Coronary artery (tissue), 2 donors: ENCODE measurements around the gene TMEFF2.
A peak's percentile ranks its signal among the peaks of the same experiment; 100 is the strongest.

Experiments used
- DNase-seq: peaks from one replicate; pipeline ENCODE4 v3.0.0-alpha.2; 2017; ENCODE audit warnings: low spot score
- H3K27ac ChIP-seq, 2 donors: fragments of 200-600 bp; sonication (generic); one replicate each; pipeline ENCODE4 v1.5.1; 2016 to 2019
- H3K4me3 ChIP-seq: fragments of 200-600 bp; sonication (generic); 2 replicates; pipeline ENCODE4 v1.5.1; 2016; ENCODE audit warnings: mild to moderate bottlenecking, moderate library complexity
- TF ChIP-seq, protein P1 (sequence below): fragments of 200-600 bp; sonication (generic); IDR thresholded peaks from one replicate; pipeline ENCODE4 v1.5.1; 2019; ENCODE audit warnings: antibody characterized with exemption

The TMEFF2 gene, protein sequence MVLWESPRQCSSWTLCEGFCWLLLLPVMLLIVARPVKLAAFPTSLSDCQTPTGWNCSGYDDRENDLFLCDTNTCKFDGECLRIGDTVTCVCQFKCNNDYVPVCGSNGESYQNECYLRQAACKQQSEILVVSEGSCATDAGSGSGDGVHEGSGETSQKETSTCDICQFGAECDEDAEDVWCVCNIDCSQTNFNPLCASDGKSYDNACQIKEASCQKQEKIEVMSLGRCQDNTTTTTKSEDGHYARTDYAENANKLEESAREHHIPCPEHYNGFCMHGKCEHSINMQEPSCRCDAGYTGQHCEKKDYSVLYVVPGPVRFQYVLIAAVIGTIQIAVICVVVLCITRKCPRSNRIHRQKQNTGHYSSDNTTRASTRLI

DNA sequence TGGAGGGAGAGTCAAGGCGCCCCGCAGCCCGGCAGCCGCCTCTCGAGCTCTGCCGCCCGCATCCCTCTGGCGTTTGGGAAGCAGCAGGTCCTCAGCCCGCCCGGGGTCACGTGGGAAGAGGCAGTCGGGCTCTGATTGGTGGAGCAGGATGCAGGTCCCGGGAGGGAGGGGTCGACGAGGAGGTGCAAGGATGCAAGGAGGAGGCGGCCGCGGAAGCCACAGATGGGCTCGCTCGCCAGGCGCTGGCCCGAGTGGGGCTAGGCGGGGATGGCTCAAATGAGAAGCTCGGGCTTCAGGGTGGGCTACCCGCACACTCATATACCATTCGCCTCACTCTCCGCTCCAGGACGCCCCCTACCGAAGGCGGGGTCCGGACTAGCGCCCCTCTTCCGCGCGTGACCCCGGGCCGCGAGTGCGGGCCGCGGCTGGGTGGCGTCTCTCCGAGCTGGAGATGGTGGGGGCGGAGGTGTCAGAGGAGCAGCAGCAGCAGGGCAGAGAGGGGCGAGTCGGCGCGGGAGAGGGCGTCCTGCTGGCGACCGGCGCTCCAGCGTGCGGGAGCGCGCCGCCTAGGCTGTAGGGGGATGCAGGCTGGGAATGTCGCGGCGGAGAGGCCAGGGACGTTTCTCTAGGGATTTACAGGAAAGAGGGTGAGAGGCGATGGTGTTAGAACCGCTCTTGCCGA lies at the start of gene TMEFF2:
Gene TMEFF2 (minus strand): TSS at position 68 of the 682 bp plus-strand sequence. CDS start 409 bp downstream, outside the sequence.
- TF ChIP-seq, protein P1, sequence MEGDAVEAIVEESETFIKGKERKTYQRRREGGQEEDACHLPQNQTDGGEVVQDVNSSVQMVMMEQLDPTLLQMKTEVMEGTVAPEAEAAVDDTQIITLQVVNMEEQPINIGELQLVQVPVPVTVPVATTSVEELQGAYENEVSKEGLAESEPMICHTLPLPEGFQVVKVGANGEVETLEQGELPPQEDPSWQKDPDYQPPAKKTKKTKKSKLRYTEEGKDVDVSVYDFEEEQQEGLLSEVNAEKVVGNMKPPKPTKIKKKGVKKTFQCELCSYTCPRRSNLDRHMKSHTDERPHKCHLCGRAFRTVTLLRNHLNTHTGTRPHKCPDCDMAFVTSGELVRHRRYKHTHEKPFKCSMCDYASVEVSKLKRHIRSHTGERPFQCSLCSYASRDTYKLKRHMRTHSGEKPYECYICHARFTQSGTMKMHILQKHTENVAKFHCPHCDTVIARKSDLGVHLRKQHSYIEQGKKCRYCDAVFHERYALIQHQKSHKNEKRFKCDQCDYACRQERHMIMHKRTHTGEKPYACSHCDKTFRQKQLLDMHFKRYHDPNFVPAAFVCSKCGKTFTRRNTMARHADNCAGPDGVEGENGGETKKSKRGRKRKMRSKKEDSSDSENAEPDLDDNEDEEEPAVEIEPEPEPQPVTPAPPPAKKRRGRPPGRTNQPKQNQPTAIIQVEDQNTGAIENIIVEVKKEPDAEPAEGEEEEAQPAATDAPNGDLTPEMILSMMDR: no peak
- Histone ChIP-seq H3K27ac (no peak within 1 kb of the TSS), H3K4me3 (peak within 1 kb of the TSS; percentile 70)
- no peak for DNase-seq

DNA sequence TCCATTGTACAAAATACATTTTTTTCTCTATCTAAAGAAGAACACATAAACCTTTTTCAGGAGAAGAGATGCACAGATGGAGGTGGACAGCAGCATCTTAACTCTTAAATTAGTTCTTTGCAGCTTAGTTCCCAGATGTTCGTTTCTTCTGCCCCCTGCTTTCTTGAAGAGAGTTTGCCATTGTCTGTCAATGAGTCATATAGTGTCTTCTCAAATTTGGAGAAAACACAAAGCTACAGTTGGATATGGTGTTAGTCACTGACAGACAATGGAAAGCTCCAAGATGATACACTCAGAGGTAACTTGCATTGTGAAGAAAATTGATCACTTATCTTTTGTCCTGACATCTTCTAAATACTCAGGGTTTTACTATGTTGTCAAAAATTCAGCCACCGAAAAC lies 48.8 kb upstream of the TMEFF2 start:
- no peak for DNase-seq
- TF ChIP-seq, protein P1: no peak
- H3K27ac ChIP-seq: no peak overlapping the region
- no peak overlapping the region for H3K4me3 ChIP-seq

DNA sequence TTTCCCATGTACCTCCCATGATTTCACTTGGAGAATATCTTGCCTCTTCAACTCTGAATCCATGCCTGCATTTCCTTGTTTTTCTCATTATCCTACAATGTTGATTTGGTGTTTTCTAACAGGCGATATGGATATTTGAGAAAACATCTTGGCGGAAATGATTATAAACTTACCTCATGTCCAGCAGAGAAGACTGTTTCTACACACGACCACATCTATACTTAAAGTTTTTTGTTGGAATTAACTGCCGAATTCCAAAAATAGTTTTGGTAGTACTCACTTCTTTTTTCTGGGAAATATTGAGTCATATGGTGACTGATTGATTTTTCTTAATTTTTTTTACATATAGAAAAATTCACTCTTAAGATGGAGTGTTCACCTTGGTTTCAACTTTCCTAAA lies 41.4 kb upstream of the TMEFF2 start:
- no peak for DNase-seq
- no peak overlapping the region for H3K27ac ChIP-seq
- TF ChIP-seq, protein P1: no peak
- no peak overlapping the region for H3K4me3 ChIP-seq

DNA sequence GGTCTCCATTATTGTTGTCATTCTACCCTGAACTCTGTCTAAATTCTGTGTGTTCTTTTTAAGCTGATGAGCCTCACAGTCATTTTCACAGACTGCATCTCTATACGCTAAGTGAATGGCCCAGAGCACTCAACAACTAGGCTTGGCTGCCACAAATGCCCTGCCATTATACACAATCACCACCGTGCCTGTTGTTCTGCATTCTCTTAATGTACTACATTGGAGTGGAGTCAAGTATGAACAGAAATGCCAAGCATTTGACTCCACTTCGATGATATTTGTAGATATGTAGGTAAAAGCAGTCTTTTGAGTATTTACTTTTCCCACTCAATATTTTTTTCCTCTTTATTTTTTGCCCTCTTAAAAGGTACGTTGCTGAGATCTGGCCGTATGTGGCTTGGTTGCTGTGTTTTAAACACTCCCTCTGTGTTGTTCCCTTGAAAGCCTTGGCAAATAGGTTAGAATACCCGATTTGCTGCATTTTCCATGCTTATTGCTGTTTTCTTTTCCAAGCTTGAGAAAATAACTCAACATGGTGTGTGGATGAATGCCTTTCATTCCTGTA lies 36.2 kb upstream of the TMEFF2 start:
- no peak for DNase-seq
- TF ChIP-seq, protein P1: no peak
- H3K4me3 ChIP-seq: no peak overlapping the region
- no peak overlapping the region for H3K27ac ChIP-seq

DNA sequence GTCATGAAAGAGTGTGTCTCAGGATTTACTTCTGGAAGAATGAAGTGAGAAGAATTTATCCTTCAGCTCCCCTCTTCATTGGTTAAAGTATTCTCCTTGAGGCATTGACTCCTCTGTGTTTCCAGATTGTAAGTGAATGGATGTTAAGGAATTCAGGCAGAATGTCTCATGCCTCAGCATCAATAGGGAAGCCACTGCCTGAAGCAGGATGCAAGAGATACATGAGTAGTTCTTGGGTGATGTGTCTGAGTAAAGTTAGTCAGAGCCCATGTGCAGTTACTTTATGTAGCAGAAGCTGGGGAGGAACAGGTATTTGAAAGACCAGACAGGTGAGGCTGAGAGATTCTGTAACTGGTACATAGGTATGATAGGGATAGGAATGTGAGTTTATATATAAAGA lies 34.0 kb upstream of the TMEFF2 start:
- Histone ChIP-seq H3K27ac (no peak overlapping the region), H3K4me3 (no peak overlapping the region)
- no peak for DNase-seq
- TF ChIP-seq, protein P1: no peak

DNA sequence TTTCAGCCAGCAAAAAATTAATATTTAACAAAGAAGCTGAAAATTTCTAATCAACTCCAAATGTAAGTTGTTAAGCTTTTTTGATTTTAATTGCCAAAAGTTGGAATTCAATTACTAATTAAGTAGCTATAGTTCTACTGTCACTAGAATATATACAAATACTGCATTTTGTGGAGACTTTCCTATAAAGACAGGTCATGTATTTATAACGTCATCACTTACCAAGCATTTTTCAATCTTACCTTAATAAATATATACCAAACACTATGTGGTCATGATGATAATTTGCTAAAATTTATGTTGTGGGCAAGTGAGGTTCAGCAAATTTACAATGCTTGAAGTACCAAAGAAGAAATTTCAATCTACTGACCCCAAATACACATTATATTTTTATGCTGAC lies 24.2 kb upstream of the TMEFF2 start:
- TF ChIP-seq, protein P1: no peak
- Histone ChIP-seq H3K27ac (no peak overlapping the region), H3K4me3 (no peak overlapping the region)
- no peak for DNase-seq
